ENCODE data around the gene NME7.

The NME7 gene

DNA sequence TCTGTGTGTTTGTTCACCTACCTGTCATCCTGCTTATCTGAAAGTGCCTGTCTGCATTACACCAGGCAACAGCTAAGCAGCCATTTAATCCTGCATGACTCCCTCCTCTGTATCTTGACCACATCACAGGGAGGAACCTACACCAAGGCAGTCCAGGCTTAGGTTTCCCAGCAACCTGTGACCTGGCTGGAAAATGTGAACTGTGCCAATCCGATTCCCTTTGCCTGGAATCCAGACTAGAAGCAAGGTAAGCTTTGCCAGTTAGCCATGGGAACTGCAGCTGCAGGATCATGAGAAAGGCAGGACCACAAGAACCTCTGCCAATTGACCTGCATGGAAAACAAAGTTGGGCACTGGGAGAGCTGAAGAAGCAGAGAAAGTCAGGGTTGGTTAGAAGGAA is 267.4 kb downstream of the NME7 start:
- intact Hi-C loops (cut with micrococcal nuclease), result no loop called here
- Mint-ChIP-seq H3K27ac (no peak overlapping the region), H3K9me3 (no peaks in the 10 kb centered on the region), H3K4me3 (no peak overlapping the region), H3K27me3 (peaks cover 3% of the 10 kb centered on the region), H3K4me1 (ENCODE audit: low read depth) (peaks cover 53% of the 10 kb centered on the region), H3K36me3 (ENCODE audit: low read depth) (no peaks in the 10 kb centered on the region)

DNA sequence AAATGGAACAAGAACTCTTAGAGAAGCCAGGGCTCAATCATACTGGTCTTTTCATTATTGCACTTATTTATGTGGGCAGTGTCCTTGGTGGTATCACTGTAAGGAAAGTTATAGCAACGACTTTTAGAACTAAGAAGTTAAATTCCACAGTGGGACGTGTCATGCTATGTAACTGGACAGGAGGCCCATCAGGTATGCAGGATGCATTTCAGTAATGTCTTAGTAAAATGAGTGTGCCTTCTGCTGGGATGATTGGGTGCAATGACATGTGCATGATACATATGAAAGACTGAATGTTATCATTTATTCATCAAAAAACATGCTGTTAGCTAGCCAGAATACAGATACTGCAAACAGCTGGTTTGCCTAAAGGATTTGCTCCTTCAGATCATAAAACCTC is 268.0 kb downstream of the NME7 start:
- Mint-ChIP-seq H3K9me3 (no peaks in the 10 kb centered on the region), H3K4me3 (no peak overlapping the region), H3K4me1 (ENCODE audit: low read depth) (peaks cover 56% of the 10 kb centered on the region), H3K27ac (no peak overlapping the region), H3K27me3 (peaks cover 3% of the 10 kb centered on the region), H3K36me3 (ENCODE audit: low read depth) (no peaks in the 10 kb centered on the region)
- intact Hi-C loops (cut with micrococcal nuclease), result no loop called here

DNA sequence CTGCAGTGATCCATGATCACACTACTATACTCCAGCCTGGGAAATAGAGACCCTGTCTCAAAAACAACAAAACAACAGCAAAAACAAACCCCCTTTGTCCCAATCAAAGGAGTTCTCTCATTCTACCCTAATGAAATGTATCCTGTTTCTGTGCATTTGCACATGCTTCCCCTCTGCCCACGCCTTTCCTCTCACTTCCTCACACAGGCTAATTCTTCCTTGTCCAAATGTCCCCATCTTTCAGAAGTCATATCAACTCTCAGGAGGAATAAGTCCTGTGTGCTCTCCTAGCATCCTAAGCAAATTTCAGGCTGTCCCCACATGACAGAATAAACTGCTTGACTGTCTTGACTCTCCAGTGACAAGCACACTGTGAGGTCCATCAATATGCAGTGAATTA is 269.2 kb downstream of the NME7 start:
- H3K9me3 Mint-ChIP-seq, result no peaks in the 10 kb centered on the region
- no peaks in the 10 kb centered on the region for H3K36me3 Mint-ChIP-seq (ENCODE audit: low read depth)
- H3K27me3 Mint-ChIP-seq, result peaks cover 3% of the 10 kb centered on the region
- H3K4me3 Mint-ChIP-seq, result no peak overlapping the region
- intact Hi-C loops (cut with micrococcal nuclease), result no loop called here
- peak overlapping the region; percentile 78 for H3K27ac Mint-ChIP-seq
- H3K4me1 Mint-ChIP-seq (ENCODE audit: low read depth), result peaks cover 56% of the 10 kb centered on the region

DNA sequence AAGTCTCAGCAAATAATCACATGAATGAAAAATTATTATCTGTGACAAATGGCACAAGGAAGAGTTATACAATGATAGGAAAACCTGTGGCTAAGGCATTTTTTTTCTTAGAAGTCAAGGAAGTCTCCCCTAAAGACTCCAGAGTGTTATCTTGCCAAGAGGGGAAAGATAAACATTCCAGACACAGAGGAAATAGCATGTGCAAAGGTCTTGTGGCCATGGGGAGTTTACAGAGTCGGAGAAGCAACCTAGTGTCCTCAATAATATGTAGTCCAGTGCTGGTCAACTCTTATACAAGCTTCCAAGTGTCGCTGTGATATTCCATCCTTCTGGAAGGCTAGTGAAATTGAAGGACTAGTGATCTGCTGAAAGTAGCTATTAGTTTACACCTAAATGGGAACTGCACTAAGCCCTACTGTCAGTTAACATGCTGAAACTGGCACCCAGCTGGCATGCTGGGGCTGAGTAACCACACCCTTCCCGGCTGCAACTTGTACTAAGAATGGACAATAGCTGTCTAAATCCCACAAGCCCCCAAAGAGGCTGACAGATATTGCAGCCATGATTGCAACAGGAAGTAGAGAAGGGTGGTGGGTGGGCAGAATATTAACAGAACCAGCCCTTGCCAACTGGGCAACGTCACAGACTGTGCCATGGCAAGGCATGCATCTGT is 272.6 kb downstream of the NME7 start:
- Mint-ChIP-seq H3K27me3 (no peaks in the 10 kb centered on the region), H3K4me3 (no peak overlapping the region), H3K36me3 (ENCODE audit: low read depth) (no peaks in the 10 kb centered on the region), H3K9me3 (no peaks in the 10 kb centered on the region), H3K27ac (no peak overlapping the region), H3K4me1 (ENCODE audit: low read depth) (peaks cover 61% of the 10 kb centered on the region)
- intact Hi-C loops (cut with micrococcal nuclease), result no loop called here

DNA sequence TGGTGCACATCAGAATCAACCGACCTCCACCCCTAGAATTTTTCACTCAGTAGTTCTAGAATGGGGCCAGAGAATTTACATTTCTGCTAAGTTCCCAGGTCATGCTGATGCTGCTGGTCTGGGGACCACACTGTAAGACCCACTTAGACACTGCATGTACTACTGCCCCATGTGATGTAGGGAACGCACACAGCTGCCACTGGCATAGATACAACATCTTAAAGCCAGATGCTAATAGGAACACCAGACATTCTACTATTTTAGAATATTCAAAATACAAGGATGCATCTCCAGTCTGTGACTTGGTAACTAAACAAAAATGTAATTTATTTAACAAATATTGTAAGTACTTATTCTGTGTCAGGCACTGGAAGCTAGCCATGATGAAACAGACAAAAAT is 275.2 kb downstream of the NME7 start:
- no peaks in the 10 kb centered on the region for H3K27me3 Mint-ChIP-seq
- no peak overlapping the region for H3K27ac Mint-ChIP-seq
- no peaks in the 10 kb centered on the region for H3K36me3 Mint-ChIP-seq (ENCODE audit: low read depth)
- no peak overlapping the region for H3K4me3 Mint-ChIP-seq
- peaks cover 39% of the 10 kb centered on the region for H3K4me1 Mint-ChIP-seq (ENCODE audit: low read depth)
- no peaks in the 10 kb centered on the region for H3K9me3 Mint-ChIP-seq
- intact Hi-C loops (cut with micrococcal nuclease), result no loop called here

DNA sequence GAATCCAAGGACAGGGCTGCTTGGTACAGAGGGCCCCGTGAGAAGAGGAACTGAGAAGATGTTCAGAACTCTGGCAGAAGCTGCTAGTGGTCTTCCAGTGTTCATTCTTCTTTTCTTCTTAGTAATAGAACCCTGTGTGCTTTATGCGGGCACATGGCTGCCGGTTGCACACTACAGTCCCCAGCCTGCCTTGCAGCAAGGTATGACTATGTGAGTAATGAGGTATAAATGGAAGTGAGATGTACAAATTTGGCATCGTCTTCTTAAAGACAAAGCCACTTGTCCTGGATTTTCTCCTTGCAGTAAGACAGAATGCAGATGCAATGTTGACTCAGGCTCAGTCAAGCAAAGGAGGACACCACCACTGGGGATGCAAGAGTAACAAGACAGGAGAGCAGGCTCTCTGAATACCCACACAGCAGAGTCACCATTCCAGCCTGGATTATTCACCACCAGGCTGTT is 276.1 kb downstream of the NME7 start:
- H3K27me3 Mint-ChIP-seq, result no peaks in the 10 kb centered on the region
- intact Hi-C loops (cut with micrococcal nuclease), result no loop called here
- H3K9me3 Mint-ChIP-seq, result no peaks in the 10 kb centered on the region
- H3K27ac Mint-ChIP-seq, result no peak overlapping the region
- no peak overlapping the region for H3K4me3 Mint-ChIP-seq
- H3K4me1 Mint-ChIP-seq (ENCODE audit: low read depth), result peaks cover 36% of the 10 kb centered on the region
- H3K36me3 Mint-ChIP-seq (ENCODE audit: low read depth), result no peaks in the 10 kb centered on the region

DNA sequence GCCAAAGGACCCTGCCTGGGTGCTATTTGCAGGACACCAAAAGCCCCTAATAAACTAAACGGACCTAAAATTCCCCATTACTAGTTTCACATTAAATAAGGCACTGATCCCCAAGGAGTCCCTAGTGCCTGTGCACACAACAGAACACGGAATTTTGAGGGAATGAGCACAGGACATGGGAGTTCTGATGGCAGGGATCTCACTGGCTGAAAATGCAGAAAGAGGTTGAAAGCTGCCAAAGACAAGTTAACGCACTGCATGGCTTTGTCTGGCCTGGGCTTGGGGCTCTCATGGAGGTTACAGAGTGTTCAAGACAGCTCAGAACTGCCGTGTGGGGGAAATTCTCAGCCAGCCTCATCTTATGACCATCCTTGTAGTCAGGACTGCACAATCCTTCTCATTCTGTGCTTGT is 276.7 kb downstream of the NME7 start:
- no peaks in the 10 kb centered on the region for H3K27me3 Mint-ChIP-seq

DNA sequence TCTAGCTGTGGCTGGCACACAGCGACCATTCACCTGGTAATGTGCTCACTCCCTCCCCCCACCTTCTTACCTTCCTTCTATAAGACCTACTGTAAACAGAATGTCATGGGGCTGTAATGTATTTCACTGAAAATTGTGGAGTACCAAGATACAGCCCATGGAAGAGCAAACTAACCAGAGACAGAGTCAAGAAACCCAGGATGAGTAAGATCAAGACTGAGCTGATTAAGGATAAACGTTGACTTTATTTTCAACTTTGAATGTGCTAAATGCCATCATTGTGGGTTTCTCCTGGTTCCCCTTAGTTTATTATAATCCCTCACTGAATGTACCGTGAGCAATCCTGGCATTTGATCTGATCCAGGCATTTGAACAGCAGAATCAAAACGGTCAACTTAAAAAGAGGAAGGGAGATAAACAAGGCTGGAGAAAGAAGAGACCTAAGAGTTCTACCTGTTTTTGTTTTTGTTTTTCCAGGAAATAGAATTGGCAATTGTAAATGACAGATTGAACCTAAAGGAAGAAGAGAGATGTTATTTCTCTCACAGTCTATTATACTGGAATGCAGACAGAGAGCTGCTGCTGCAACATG is 277.2 kb downstream of the NME7 start:
- no peak overlapping the region for H3K4me3 Mint-ChIP-seq
- H3K27me3 Mint-ChIP-seq, result no peaks in the 10 kb centered on the region
- no peaks in the 10 kb centered on the region for H3K36me3 Mint-ChIP-seq (ENCODE audit: low read depth)
- H3K27ac Mint-ChIP-seq, result no peak overlapping the region
- no peaks in the 10 kb centered on the region for H3K9me3 Mint-ChIP-seq
- intact Hi-C loops (cut with micrococcal nuclease), result no loop called here
- peaks cover 28% of the 10 kb centered on the region for H3K4me1 Mint-ChIP-seq (ENCODE audit: low read depth)

More for the DNA sequence above, 276.7 kb downstream of the NME7 start:
- no peak overlapping the region for H3K4me3 Mint-ChIP-seq
- intact Hi-C loops (cut with micrococcal nuclease), result no loop called here
- peaks cover 33% of the 10 kb centered on the region for H3K4me1 Mint-ChIP-seq (ENCODE audit: low read depth)
- H3K27ac Mint-ChIP-seq, result no peak overlapping the region
- no peaks in the 10 kb centered on the region for H3K9me3 Mint-ChIP-seq
- no peaks in the 10 kb centered on the region for H3K36me3 Mint-ChIP-seq (ENCODE audit: low read depth)

DNA sequence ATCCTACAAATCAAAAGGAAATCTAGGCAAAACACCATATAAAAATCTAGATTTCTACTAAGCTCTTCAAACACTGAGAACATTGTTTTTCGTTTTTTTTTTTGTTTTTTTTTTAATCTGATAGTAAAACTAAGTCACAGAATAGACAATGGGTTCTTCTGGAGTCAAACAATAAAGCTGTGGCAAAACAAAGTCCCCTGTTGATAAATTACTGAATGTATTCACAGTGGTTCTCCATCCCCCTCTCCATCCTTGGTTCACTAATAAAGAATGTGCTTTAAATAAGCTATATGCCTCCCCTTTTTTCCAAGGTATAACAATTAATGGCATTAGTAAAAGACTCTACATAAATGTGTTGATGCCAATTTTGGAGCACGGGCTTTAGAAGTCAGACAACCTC is 277.8 kb downstream of the NME7 start:
- intact Hi-C loops (cut with micrococcal nuclease), result no loop called here
- H3K27me3 Mint-ChIP-seq, result no peaks in the 10 kb centered on the region
- no peak overlapping the region for H3K27ac Mint-ChIP-seq

DNA sequence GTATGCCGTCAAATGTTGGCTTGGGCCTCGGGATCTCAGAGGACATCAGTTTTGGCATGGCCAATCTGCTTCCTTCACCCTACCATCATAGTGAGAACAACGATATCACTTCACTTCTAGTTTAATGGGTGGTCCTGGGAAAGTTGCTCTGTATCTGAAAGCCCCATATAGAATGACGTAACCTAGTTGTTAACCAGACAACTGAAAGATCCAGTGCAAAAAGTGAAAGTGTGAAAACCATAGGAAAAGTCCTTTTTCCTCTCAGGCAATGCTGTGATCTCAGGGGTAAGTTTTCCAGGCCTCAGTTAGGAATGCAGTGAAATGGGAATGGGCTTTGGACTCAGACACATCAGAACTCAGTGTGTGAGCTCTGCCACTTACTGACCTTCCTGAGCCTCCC is 279.7 kb downstream of the NME7 start:
- Mint-ChIP-seq H3K36me3 (ENCODE audit: low read depth) (no peaks in the 10 kb centered on the region), H3K4me3 (no peak overlapping the region), H3K9me3 (no peaks in the 10 kb centered on the region), H3K4me1 (ENCODE audit: low read depth) (peaks cover 23% of the 10 kb centered on the region), H3K27ac (no peak overlapping the region), H3K27me3 (no peaks in the 10 kb centered on the region)
- intact Hi-C loops (cut with micrococcal nuclease), result no loop called here

More for the DNA sequence above, 277.8 kb downstream of the NME7 start:
- H3K36me3 Mint-ChIP-seq (ENCODE audit: low read depth), result no peaks in the 10 kb centered on the region
- no peak overlapping the region for H3K4me3 Mint-ChIP-seq
- H3K4me1 Mint-ChIP-seq (ENCODE audit: low read depth), result peaks cover 23% of the 10 kb centered on the region
- no peaks in the 10 kb centered on the region for H3K9me3 Mint-ChIP-seq

DNA sequence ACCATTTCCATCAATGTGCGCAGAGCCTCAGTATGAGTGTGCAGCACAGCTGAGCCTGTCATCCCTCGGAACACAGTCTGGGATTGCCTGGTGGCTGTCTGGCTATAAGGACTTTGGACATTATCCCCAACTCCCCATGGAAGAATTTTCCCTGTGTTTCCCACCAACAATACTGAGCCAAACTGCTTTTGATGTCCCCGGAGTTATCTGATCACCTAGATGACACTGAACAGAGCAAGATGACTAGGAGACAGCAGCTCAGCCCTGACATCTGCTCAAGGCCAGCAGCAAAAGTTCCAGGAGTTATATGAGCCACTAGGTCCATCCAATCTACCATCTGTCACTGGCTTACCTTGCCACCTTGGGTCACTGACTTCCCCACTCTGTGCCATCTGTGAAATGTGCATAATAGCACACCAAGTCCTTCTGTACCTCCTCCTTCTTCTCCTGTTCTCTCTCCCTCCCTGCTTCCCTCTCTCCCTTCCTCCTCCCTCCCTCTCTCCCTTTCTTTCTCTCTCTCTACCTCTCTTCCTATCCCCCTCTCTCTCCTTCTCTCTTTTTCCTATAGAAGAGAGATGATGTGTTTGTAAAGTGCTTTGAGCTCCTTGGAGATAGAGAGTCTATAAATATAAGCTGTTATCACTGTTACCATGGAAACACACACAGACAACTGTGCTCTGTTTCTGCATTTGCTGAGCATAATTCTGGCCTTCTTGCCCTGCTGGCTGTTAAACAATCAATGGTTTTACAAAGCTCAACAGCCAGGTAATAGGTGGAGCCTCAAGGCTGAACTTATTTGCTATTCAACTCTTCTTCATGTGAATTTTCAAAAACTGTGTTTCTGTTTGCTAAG is 280.8 kb downstream of the NME7 start:
- no peaks in the 10 kb centered on the region for H3K36me3 Mint-ChIP-seq (ENCODE audit: low read depth)
- H3K9me3 Mint-ChIP-seq, result no peaks in the 10 kb centered on the region
- H3K4me3 Mint-ChIP-seq, result no peak overlapping the region
- intact Hi-C loops (cut with micrococcal nuclease), result no loop called here
- H3K4me1 Mint-ChIP-seq (ENCODE audit: low read depth), result peaks cover 23% of the 10 kb centered on the region
- H3K27me3 Mint-ChIP-seq, result no peaks in the 10 kb centered on the region
- H3K27ac Mint-ChIP-seq, result no peak overlapping the region

DNA sequence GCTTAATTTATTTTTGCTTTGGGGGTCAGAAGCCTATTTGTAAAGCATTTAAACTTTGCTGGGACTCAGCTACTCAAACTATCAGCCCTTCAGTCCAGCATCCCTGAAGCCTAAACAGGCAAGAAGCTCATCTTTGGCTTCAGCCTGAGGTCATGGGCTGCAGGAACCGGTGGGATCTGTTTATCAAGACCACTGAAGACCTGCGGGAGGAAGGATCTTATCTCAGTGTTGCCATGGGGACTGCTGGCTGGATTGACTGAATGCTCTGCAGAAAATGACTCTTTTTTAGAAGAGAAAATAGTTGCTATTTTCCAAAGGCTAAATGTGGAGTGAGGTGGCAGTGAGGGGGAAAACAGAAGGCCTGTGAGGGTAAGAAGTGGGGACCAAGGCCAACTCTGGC is 281.7 kb downstream of the NME7 start:
- Mint-ChIP-seq H3K27ac (no peak overlapping the region), H3K4me3 (no peak overlapping the region), H3K9me3 (no peaks in the 10 kb centered on the region), H3K4me1 (ENCODE audit: low read depth) (peaks cover 25% of the 10 kb centered on the region), H3K27me3 (no peaks in the 10 kb centered on the region), H3K36me3 (ENCODE audit: low read depth) (no peaks in the 10 kb centered on the region)
- intact Hi-C loops (cut with micrococcal nuclease), result no loop called here

Measured in dendritic cell treated with granulocyte-macrophage colony-stimulating factor and Interleukin-4, amounts not matched to agents 40 ng/mL and 50 ng/mL, for 4 days (primary cell).